Activated CD4-positive, alpha-beta T cell treated with anti-CD3 and anti-CD28 coated beads for 36 hours (primary cell): Measurements from ENCODE around the gene TMEM272. TPM values are rescaled to one million over a fixed set of nuclear protein-coding genes. Genes with fewer than 3 reads are reported as not detected.

ENCODE experiments used
- ATAC-seq: fragments of 200-7000 bp; cut with Tn5 transposase; one replicate; pipeline ENCODE4 v1.10.0; 2021; ENCODE audit warnings: mild to moderate bottlenecking, moderate library complexity
- CTCF ChIA-PET: fragments of 350-600 bp; sonication (Branson Sonifier 250); formaldehyde crosslinking; loops from one replicate; lab custom pipeline; 2021; ENCODE audit warnings: antibody characterized with exemption; lab: Charles Lee
- POLR2A ChIA-PET: fragments of 350-600 bp; sonication (Branson Sonifier 250); formaldehyde crosslinking; loops from one replicate; lab custom pipeline; 2021; ENCODE audit warnings: antibody characterized with exemption, inconsistent platforms; lab: Charles Lee
- DNase-seq: peaks from one replicate; pipeline ENCODE4 v3.0.0-alpha.2; 2020
- H3K27ac Mint-ChIP-seq: one replicate; pipeline ENCODE4 v1.8.0; 2021; ENCODE audit warnings: mixed read lengths
- H3K27me3 Mint-ChIP-seq: one replicate; pipeline ENCODE4 v1.8.0; 2021; ENCODE audit warnings: mixed read lengths
- H3K36me3 Mint-ChIP-seq: one replicate; pipeline ENCODE4 v1.8.0; 2021; ENCODE audit warnings: low read depth, mixed read lengths
- H3K4me1 Mint-ChIP-seq: one replicate; pipeline ENCODE4 v1.8.0; 2021; ENCODE audit warnings: mixed read lengths
- H3K4me3 Mint-ChIP-seq: one replicate; pipeline ENCODE4 v1.8.0; 2021; ENCODE audit warnings: mild to moderate bottlenecking, moderate library complexity, mixed read lengths
- H3K9me3 Mint-ChIP-seq: one replicate; pipeline ENCODE4 v1.8.0; 2021; ENCODE audit warnings: low read depth, mixed read lengths
- intact Hi-C, 2 experiments: fragments of 100-400 bp; cut with DNase I in 1 of 2; cut with micrococcal nuclease in 1 of 2; formaldehyde crosslinking; loops; one replicate each; pipeline versions ENCODE4 v1.14.2 to v1.15.1; 2022 to 2024; cut with DNase I, micrococcal nuclease
- total RNA-seq, 2 experiments: library from RNA; stranded (reverse); gene quantifications; one replicate each; pipeline ENCODE4 v1.2.3, GENCODE V29; 2021

The TMEM272 gene
- total RNA-seq, 2 experiments from 2014 or later: 0.18 to 0.33 TPM

GRCh38 chr13:51834581-51835171 is 10.3 kb downstream of the TMEM272 start:
- DNase-seq: no peak
- H3K36me3 Mint-ChIP-seq: no peaks in the 10 kb centered on the region
- intact Hi-C loops: no loop called here
- ChIA-PET CTCF (interaction anchor here (0.5 to 2.8 kb wide), 12 partner anchors 10 to 371 kb away, joined by 3 to 25 read pairs (median 4); partner anchors contain the start of gene TMEM272), POLR2A (no interaction called here)
- H3K27ac Mint-ChIP-seq: no peak overlapping the region
- H3K27me3 Mint-ChIP-seq: no peaks in the 10 kb centered on the region
- H3K4me1 Mint-ChIP-seq: peaks cover 44% of the 10 kb centered on the region
- H3K4me3 Mint-ChIP-seq: no peak overlapping the region
- H3K9me3 Mint-ChIP-seq: no peaks in the 10 kb centered on the region
- no peak for ATAC-seq

- Mint-ChIP-seq H3K4me1 (peaks cover 51% of the 10 kb centered on the region), H3K36me3 (no peaks in the 10 kb centered on the region), H3K9me3 (no peaks in the 10 kb centered on the region), H3K4me3 (no peak overlapping the region), H3K27ac (no peak overlapping the region), H3K27me3 (no peaks in the 10 kb centered on the region)
- no peak for ATAC-seq
- ChIA-PET CTCF (interaction anchor here (0.6 to 2.8 kb wide), 7 partner anchors 11 to 372 kb away, joined by 3 to 25 read pairs (median 4); partner anchors contain the start of gene TMEM272), POLR2A (no interaction called here)
- no peak for DNase-seq
- intact Hi-C loops: no loop called here
Measured at GRCh38 chr13:51833980-51834379, 11.0 kb downstream of the TMEM272 start.

GRCh38 chr13:51832471-51833152 is 12.4 kb downstream of the TMEM272 start:
- POLR2A ChIA-PET: no interaction called here
- DNase-seq (peak; percentile 75), ATAC-seq (peak; percentile 98)
- H3K27me3 Mint-ChIP-seq: no peaks in the 10 kb centered on the region
- no peaks in the 10 kb centered on the region for H3K9me3 Mint-ChIP-seq
- H3K36me3 Mint-ChIP-seq: no peaks in the 10 kb centered on the region
- H3K4me1 Mint-ChIP-seq: peaks cover 49% of the 10 kb centered on the region
- H3K4me3 Mint-ChIP-seq: no peak overlapping the region
- intact Hi-C loops: loop anchor here (1.0 kb wide), 1 partner anchor 17 kb away; no protein-coding TSS in a partner anchor
- H3K27ac Mint-ChIP-seq: peak overlapping the region; percentile 51
- CTCF ChIA-PET: interaction anchor here (0.8 to 3.0 kb wide), 18 partner anchors 10 to 590 kb away, joined by 3 to 50 read pairs (median 4); partner anchors contain the start of gene TMEM272

- intact Hi-C loops: no loop called here
- no peak overlapping the region for H3K4me3 Mint-ChIP-seq
- H3K36me3 Mint-ChIP-seq: no peaks in the 10 kb centered on the region
- POLR2A ChIA-PET: no interaction called here
- H3K27me3 Mint-ChIP-seq: no peaks in the 10 kb centered on the region
- peaks cover 50% of the 10 kb centered on the region for H3K4me1 Mint-ChIP-seq
- CTCF ChIA-PET: interaction anchor here (0.8 to 3.0 kb wide), 13 partner anchors 11 to 589 kb away, joined by 3 to 50 read pairs (median 4); partner anchors contain the start of gene TMEM272
- H3K9me3 Mint-ChIP-seq: no peaks in the 10 kb centered on the region
- DNase-seq (no peak), ATAC-seq (no peak)
- H3K27ac Mint-ChIP-seq: no peak overlapping the region
Measured at GRCh38 chr13:51831519-51831918, 13.5 kb downstream of the TMEM272 start.

GRCh38 chr13:51829568-51829899 is 15.4 kb downstream of the TMEM272 start:
- Mint-ChIP-seq H3K27me3 (no peaks in the 10 kb centered on the region), H3K4me3 (no peak overlapping the region), H3K4me1 (peaks cover 68% of the 10 kb centered on the region), H3K36me3 (no peaks in the 10 kb centered on the region), H3K27ac (no peak overlapping the region), H3K9me3 (no peaks in the 10 kb centered on the region)
- POLR2A ChIA-PET: interaction anchor here (0.6 kb wide), 1 partner anchor 416 kb away, joined by 3 read pairs; no protein-coding TSS in a partner anchor
- CTCF ChIA-PET: interaction anchor here (1.0 to 12.6 kb wide), 6 partner anchors 9 to 298 kb away, joined by 3 to 154 read pairs (median 6); no protein-coding TSS in a partner anchor
- ATAC-seq: no peak
- intact Hi-C loops: loop anchor here in 1 of 2 experiments (5.0 to 10.0 kb wide), 2 partner anchors 183 to 625 kb away; partner anchors contain the start of genes ALG11, ATP7B, CKAP2 and VPS36
- no peak for DNase-seq

GRCh38 chr13:51828730-51829567 is 16.0 kb downstream of the TMEM272 start:
- intact Hi-C loops: loop anchor here in 1 of 2 experiments (5.0 to 10.0 kb wide), 2 partner anchors 183 to 626 kb away; partner anchors contain the start of genes ALG11, ATP7B, CKAP2 and VPS36
- H3K4me1 Mint-ChIP-seq: peaks cover 74% of the 10 kb centered on the region
- H3K36me3 Mint-ChIP-seq: no peaks in the 10 kb centered on the region
- ChIA-PET POLR2A (interaction anchor here (0.6 kb wide), 1 partner anchor 415 kb away, joined by 3 read pairs; no protein-coding TSS in a partner anchor), CTCF (interaction anchor here (0.6 to 12.6 kb wide), 7 partner anchors 9 to 299 kb away, joined by 4 to 154 read pairs (median 6); no protein-coding TSS in a partner anchor)
- H3K4me3 Mint-ChIP-seq: no peak overlapping the region
- no peaks in the 10 kb centered on the region for H3K9me3 Mint-ChIP-seq
- no peaks in the 10 kb centered on the region for H3K27me3 Mint-ChIP-seq
- DNase-seq (no peak), ATAC-seq (no peak)
- H3K27ac Mint-ChIP-seq: peak overlapping the region; percentile 45

- intact Hi-C loops: loop anchor here in 1 of 2 experiments (5.0 to 10.0 kb wide), 2 partner anchors 185 to 628 kb away; partner anchors contain the start of genes ALG11, ATP7B, CKAP2 and VPS36
- peaks cover 82% of the 10 kb centered on the region for H3K4me1 Mint-ChIP-seq
- H3K4me3 Mint-ChIP-seq: peak overlapping the region; percentile 46
- ChIA-PET CTCF (interaction anchor here (0.6 to 12.6 kb wide), 3 partner anchors 17 to 124 kb away, joined by 3 to 154 read pairs (median 3); no protein-coding TSS in a partner anchor), POLR2A (interaction anchor here (0.5 kb wide), 1 partner anchor 119 kb away, joined by 3 read pairs; no protein-coding TSS in a partner anchor)
- no peaks in the 10 kb centered on the region for H3K36me3 Mint-ChIP-seq
- H3K27me3 Mint-ChIP-seq: no peaks in the 10 kb centered on the region
- ATAC-seq: no peak
- DNase-seq: no peak
- peak overlapping the region; percentile 81 for H3K27ac Mint-ChIP-seq
- H3K9me3 Mint-ChIP-seq: no peaks in the 10 kb centered on the region
Measured at GRCh38 chr13:51827254-51827653, 17.7 kb downstream of the TMEM272 start.

- Mint-ChIP-seq H3K4me3 (peak overlapping the region; percentile 46), H3K27ac (peak overlapping the region; percentile 81)
- POLR2A ChIA-PET: interaction anchor here (0.5 to 0.6 kb wide), 2 partner anchors 118 to 388 kb away, joined by 3 read pairs; no protein-coding TSS in a partner anchor
Measured at GRCh38 chr13:51826606-51827005, 18.4 kb downstream of the TMEM272 start.

GRCh38 chr13:51825681-51826254 is 19.2 kb downstream of the TMEM272 start:
- ChIA-PET CTCF (interaction anchor here (0.7 to 12.6 kb wide), 6 partner anchors 15 to 391 kb away, joined by 3 to 154 read pairs (median 4); no protein-coding TSS in a partner anchor), POLR2A (interaction anchor here (0.6 to 1.0 kb wide), 4 partner anchors 10 to 372 kb away, joined by 3 to 5 read pairs (median 4); no protein-coding TSS in a partner anchor)
- H3K36me3 Mint-ChIP-seq: no peaks in the 10 kb centered on the region
- no peaks in the 10 kb centered on the region for H3K27me3 Mint-ChIP-seq
- intact Hi-C loops: loop anchor here (1.0 to 10.0 kb wide), 5 partner anchors 21 to 629 kb away; partner anchors contain the start of genes ALG11 (in 1 of the 2), ATP7B (in 1 of the 2), CKAP2 (in 1 of the 2) and DHRS12 (in 1 of the 2)
- H3K9me3 Mint-ChIP-seq: no peaks in the 10 kb centered on the region
- peak overlapping the region; percentile 69 for H3K4me3 Mint-ChIP-seq
- peaks cover 88% of the 10 kb centered on the region for H3K4me1 Mint-ChIP-seq
- ATAC-seq: peak; percentile 16
- DNase-seq: peak; percentile 58
- peak overlapping the region; percentile 92 for H3K27ac Mint-ChIP-seq

More at GRCh38 chr13:51826606-51827005, 18.4 kb downstream of the TMEM272 start:
- CTCF ChIA-PET: interaction anchor here (0.6 to 12.6 kb wide), 4 partner anchors 16 to 372 kb away, joined by 3 to 154 read pairs (median 3); no protein-coding TSS in a partner anchor
- Mint-ChIP-seq H3K4me1 (peaks cover 82% of the 10 kb centered on the region), H3K27me3 (no peaks in the 10 kb centered on the region), H3K9me3 (no peaks in the 10 kb centered on the region), H3K36me3 (no peaks in the 10 kb centered on the region)
- intact Hi-C loops: loop anchor here in 1 of 2 experiments (5.0 to 10.0 kb wide), 2 partner anchors 186 to 628 kb away; partner anchors contain the start of genes ALG11, ATP7B, CKAP2 and VPS36
- no peak for ATAC-seq
- DNase-seq: no peak
